Thoracic aorta (tissue), 2 donors: ENCODE measurements around the gene IL17REL. TPM values are rescaled to one million over a fixed set of nuclear protein-coding genes. Genes with fewer than 3 reads are reported as not detected.

Experiments used
- ATAC-seq: fragments of 150-250 bp; one replicate; pipeline ENCODE4 v1.8.0; 2017; ENCODE audit warnings: low read depth; ENCODE audit not compliant: insufficient number of reproducible peaks, low FRiP score
- DNase-seq: peaks from one replicate; pipeline ENCODE4 v3.0.0-alpha.2; 2020; ENCODE audit warnings: low spot score
- H3K27ac ChIP-seq, 2 donors: fragments of 200-600 bp; sonication (generic); 1 replicate in 1 of 2; 2 replicates in 1 of 2; pipeline ENCODE4 v1.5.1; 2016; ENCODE audit warnings: mild to moderate bottlenecking in 2 of 2, moderate library complexity in 2 of 2
- H3K27me3 ChIP-seq: fragments of 200-600 bp; sonication (generic); replicated peaks from 2 replicates; pipeline ENCODE4 v1.6.0; 2016; ENCODE audit warnings: mild to moderate bottlenecking; ENCODE audit not compliant: insufficient read depth
- H3K36me3 ChIP-seq: fragments of 200-600 bp; sonication (generic); one replicate; pipeline ENCODE4 v1.5.1; 2016
- H3K4me1 ChIP-seq, 2 donors: fragments of 200-600 bp; sonication (generic); 1 replicate in 1 of 2; 2 replicates in 1 of 2; pipeline versions ENCODE4 v1.5.1 to v1.6.0; 2016; ENCODE audit warnings: low read depth in 2 of 2, mild to moderate bottlenecking in 1 of 2; ENCODE audit not compliant: control insufficient read depth in 1 of 2
- H3K4me3 ChIP-seq: fragments of 200-600 bp; sonication (generic); 2 replicates; pipeline ENCODE4 v1.5.1; 2016; ENCODE audit warnings: mild to moderate bottlenecking
- H3K9me3 ChIP-seq: fragments of 200-600 bp; sonication (generic); 2 replicates; pipeline ENCODE4 v1.5.1; 2016
- CTCF ChIP-seq: fragments of 200-600 bp; sonication (generic); IDR thresholded peaks from one replicate; pipeline ENCODE4 v1.5.1; 2019; ENCODE audit warnings: antibody characterized with exemption
- total RNA-seq, 2 donors: library from RNA; depleted of rRNA; stranded (reverse); fragments of >200 nt; gene quantifications; one replicate each; pipeline versions ENCODE4 v1.1.0 to v1.2.3, GENCODE V29; 2016

Gene IL17REL
- total RNA-seq, 2 donors from 2014 or later, result not detected

GRCh38 chr22:49958931-49959781 lies 53.4 kb downstream of the IL17REL start:
- no peak for DNase-seq
- H3K9me3 ChIP-seq, result no peaks in the 10 kb centered on the region
- peaks cover 16% of the 10 kb centered on the region for H3K36me3 ChIP-seq
- ATAC-seq, result no peak
- H3K27ac ChIP-seq, result peak overlapping the region in 1 of 2 donors; percentile 90
- H3K27me3 ChIP-seq, result no peaks in the 10 kb centered on the region
- H3K4me3 ChIP-seq, result peak overlapping the region; percentile 93
- H3K4me1 ChIP-seq, result peaks cover 17 to 30% of the 10 kb centered on the region in 2 donors
- TF ChIP-seq CTCF, result no peak

- Histone ChIP-seq H3K36me3 (peaks cover 9% of the 10 kb centered on the region), H3K27ac (no peak overlapping the region), H3K4me3 (no peak overlapping the region), H3K4me1 (peaks cover 11 to 30% of the 10 kb centered on the region in 2 donors), H3K27me3 (no peaks in the 10 kb centered on the region), H3K9me3 (no peaks in the 10 kb centered on the region)
- ATAC-seq (no peak), DNase-seq (no peak)
- no peak for TF ChIP-seq CTCF
These were observed 54.1 kb downstream of the IL17REL start for GRCh38 chr22:49958366-49958921.

- Histone ChIP-seq H3K36me3 (peaks cover 4% of the 10 kb centered on the region), H3K9me3 (no peaks in the 10 kb centered on the region), H3K27me3 (no peaks in the 10 kb centered on the region), H3K4me1 (peaks cover 11 to 30% of the 10 kb centered on the region in 2 donors), H3K27ac (no peak overlapping the region), H3K4me3 (no peak overlapping the region)
- DNase-seq (no peak), ATAC-seq (no peak)
- TF ChIP-seq CTCF, result no peak
These were observed 54.7 kb downstream of the IL17REL start for GRCh38 chr22:49957826-49958365.

- ATAC-seq, result no peak
- TF ChIP-seq CTCF, result no peak
- no peaks in the 10 kb centered on the region for H3K27me3 ChIP-seq
- H3K36me3 ChIP-seq, result no peaks in the 10 kb centered on the region
- DNase-seq, result no peak
- H3K9me3 ChIP-seq, result no peaks in the 10 kb centered on the region
- peaks cover 12 to 32% of the 10 kb centered on the region in 2 donors for H3K4me1 ChIP-seq
- H3K4me3 ChIP-seq, result no peak overlapping the region
- no peak overlapping the region for H3K27ac ChIP-seq
These were observed 55.4 kb downstream of the IL17REL start for GRCh38 chr22:49956914-49957825.
